DOHH2 (cell line): ENCODE measurements around the gene HABP2.

Experiments used
- CTCF ChIP-seq: fragments of 200-600 bp; sonication (generic); IDR thresholded peaks from one replicate; pipeline ENCODE4 v1.5.1; 2014; ENCODE audit warnings: antibody characterized with exemption, mild to moderate bottlenecking, low read depth, low read length; ENCODE audit not compliant: poor library complexity, severe bottlenecking
- EZH2phosphoT487 ChIP-seq: fragments of 200-600 bp; sonication (generic); IDR thresholded peaks from 2 replicates; pipeline ENCODE4 v1.6.1; 2017; ENCODE audit warnings: borderline replicate concordance, mild to moderate bottlenecking, antibody characterized with exemption, low read length, moderate library complexity, mixed read lengths

- TF ChIP-seq CTCF (no peak), EZH2phosphoT487 (no peak)
Observed at GRCh38 chr10:113572520-113573290, 19.9 kb downstream of the HABP2 start.
